ENCODE measurements around the gene TSC22D2.

The TSC22D2 gene

DNA sequence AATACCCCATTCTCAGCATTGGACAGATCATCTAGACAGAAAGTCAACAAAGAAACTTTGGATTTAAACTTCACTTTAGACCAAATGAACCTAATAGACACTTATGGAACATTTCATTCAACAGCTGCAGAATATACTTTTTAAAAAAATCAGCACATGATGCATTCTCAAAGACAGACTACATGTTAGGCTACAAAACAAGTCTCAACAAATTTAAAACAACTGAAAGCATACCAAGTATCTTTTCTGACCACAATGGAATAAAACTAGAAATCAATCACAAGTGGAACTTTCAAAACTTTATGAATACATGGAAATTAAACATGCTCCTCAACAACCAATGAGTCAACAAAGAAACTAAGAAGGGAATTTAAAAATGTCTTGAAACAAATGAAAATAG lies 100.3 kb downstream of the TSC22D2 start:
- H3K4me3 ChIP-seq (ENCODE audit: low read depth, low read length): no peak overlapping the region
- DNase-seq (ENCODE audit: low read depth): no peak
- TF ChIP-seq, protein P1, sequence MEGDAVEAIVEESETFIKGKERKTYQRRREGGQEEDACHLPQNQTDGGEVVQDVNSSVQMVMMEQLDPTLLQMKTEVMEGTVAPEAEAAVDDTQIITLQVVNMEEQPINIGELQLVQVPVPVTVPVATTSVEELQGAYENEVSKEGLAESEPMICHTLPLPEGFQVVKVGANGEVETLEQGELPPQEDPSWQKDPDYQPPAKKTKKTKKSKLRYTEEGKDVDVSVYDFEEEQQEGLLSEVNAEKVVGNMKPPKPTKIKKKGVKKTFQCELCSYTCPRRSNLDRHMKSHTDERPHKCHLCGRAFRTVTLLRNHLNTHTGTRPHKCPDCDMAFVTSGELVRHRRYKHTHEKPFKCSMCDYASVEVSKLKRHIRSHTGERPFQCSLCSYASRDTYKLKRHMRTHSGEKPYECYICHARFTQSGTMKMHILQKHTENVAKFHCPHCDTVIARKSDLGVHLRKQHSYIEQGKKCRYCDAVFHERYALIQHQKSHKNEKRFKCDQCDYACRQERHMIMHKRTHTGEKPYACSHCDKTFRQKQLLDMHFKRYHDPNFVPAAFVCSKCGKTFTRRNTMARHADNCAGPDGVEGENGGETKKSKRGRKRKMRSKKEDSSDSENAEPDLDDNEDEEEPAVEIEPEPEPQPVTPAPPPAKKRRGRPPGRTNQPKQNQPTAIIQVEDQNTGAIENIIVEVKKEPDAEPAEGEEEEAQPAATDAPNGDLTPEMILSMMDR (IDR thresholded peaks at IDR 0.05; ENCODE audit: insufficient read depth, low read depth, low read length, missing control alignments): no peak

DNA sequence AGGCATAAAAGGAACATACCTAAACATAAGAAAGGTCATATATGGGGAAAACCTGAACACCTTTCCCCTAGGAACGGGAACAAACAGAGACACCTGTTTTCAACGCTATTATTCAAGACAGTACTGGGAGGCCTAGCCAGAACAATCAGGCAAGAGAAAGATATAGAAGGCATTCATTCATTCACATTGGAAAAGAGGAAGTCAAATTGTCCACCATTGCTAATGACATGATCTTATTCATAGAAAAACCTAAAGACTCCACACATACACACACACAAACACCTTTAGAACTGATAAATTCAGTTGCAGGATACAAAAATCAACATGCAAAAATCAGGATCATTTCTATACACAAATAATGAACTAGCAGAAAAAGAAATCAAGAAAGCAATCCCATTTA lies 101.7 kb downstream of the TSC22D2 start:
- H3K4me3 ChIP-seq (ENCODE audit: low read depth, low read length): no peak overlapping the region
- TF ChIP-seq, protein P1 (IDR thresholded peaks at IDR 0.05; ENCODE audit: insufficient read depth, low read depth, low read length, missing control alignments): no peak
- no peak for DNase-seq (ENCODE audit: low read depth)

DNA sequence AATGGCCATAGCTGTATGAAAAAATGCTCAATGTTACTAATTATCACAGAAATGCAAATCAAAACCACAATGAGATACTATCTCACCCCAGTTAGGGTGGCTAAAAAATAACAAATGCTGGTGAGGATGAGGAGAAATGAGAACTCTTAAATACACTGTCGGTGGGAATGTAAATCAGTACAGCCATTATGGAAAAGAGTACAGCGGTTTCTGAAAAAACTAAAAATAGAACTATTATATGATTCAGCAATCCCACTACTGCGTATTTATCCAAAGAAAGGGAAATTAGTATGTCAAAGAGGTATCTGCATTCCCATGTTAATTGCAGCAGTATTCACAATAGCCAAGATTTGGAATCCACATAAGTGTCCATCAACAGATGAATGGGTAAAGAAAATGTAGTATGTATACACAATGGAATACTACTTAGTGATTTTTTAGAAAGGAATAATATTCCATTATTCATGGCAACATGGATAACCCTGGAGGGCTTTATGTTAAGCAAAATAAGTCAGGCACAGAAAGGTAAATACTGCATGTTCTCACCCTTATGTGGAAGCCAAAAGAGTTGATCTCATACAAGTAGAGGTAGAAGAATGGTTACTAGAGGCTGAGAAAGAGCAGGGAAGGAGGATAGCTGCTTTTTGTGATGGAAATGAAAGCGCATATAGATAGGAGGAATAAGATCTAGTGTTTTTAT lies 103.2 kb downstream of the TSC22D2 start:
- H3K4me3 ChIP-seq (ENCODE audit: low read depth, low read length): no peak overlapping the region
- TF ChIP-seq, protein P1 (IDR thresholded peaks at IDR 0.05; ENCODE audit: insufficient read depth, low read depth, low read length, missing control alignments): no peak
- no peak for DNase-seq (ENCODE audit: low read depth)

DNA sequence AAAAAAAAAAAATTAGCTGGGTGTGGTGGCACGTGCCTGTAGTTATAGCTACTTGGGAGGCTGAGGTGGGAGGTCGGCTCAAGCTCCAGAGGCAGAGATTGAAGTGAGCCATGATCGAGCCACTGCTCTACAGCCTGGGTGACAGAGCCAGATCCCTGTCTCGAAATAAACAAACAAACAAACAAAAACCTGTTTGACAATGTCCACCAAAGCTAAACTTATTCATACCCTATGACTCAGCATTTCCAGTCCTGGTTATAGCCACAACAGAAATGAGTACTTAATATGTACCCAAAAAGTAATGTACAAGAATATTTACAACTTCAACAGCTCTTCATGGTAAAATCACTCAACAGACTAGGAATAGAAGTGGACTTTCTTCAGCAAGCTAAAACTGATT lies 107.1 kb downstream of the TSC22D2 start:
- H3K4me3 ChIP-seq (ENCODE audit: low read depth, low read length): no peak overlapping the region
- no peak for DNase-seq (ENCODE audit: low read depth)
- TF ChIP-seq, protein P1 (IDR thresholded peaks at IDR 0.05; ENCODE audit: insufficient read depth, low read depth, low read length, missing control alignments): no peak

Data from GM12865 (cell line).